Activated naive CD8-positive, alpha-beta T cell (primary cell): ENCODE measurements around the gene C10orf71.
A peak's percentile ranks its signal among the peaks of the same experiment; 100 is the strongest.

Experiments
- H3K27ac Mint-ChIP-seq: one replicate; pipeline ENCODE4 v1.8.0; 2021; ENCODE audit warnings: mixed read lengths
- H3K27me3 Mint-ChIP-seq: one replicate; pipeline ENCODE4 v1.8.0; 2021; ENCODE audit warnings: mixed read lengths
- H3K36me3 Mint-ChIP-seq: one replicate; pipeline ENCODE4 v1.8.0; 2021; ENCODE audit warnings: mixed read lengths
- H3K4me1 Mint-ChIP-seq: one replicate; pipeline ENCODE4 v1.8.0; 2021; ENCODE audit warnings: low read depth, mixed read lengths
- H3K4me3 Mint-ChIP-seq: one replicate; pipeline ENCODE4 v1.8.0; 2021; ENCODE audit warnings: mild to moderate bottlenecking, mixed read lengths
- H3K9me3 Mint-ChIP-seq: one replicate; pipeline ENCODE4 v1.8.0; 2021; ENCODE audit warnings: low read depth, mixed read lengths

The C10orf71 gene

GRCh38 chr10:49265885-49266284 lies 33.1 kb upstream of the C10orf71 start:
- Mint-ChIP-seq H3K27me3 (peaks cover 2% of the 10 kb centered on the region), H3K27ac (no peak overlapping the region), H3K4me3 (no peak overlapping the region), H3K36me3 (peaks cover 5% of the 10 kb centered on the region), H3K9me3 (peaks cover 21% of the 10 kb centered on the region), H3K4me1 (no peaks in the 10 kb centered on the region)

DNA sequence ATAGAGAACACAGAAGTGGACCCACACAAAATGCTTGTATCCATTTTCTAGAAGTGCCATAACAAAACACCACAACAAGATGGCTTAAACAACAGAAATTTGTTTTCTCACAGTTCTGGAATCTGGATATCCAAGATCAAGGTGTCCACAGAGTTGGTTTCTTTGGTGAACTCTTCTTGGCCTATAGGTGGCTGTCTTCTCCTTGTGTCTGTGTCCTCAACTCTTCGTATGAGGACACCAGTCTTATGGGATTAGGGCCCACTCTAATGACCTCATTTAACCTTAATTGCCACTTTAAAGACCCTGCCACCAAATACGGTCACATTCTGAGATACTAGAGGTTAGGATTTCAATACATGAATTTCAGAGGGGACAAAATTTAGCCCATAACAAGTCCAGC lies 30.8 kb upstream of the C10orf71 start:
- Mint-ChIP-seq H3K36me3 (peaks cover 5% of the 10 kb centered on the region), H3K4me3 (no peak overlapping the region), H3K27me3 (peaks cover 2% of the 10 kb centered on the region), H3K4me1 (peaks cover 11% of the 10 kb centered on the region), H3K27ac (no peak overlapping the region), H3K9me3 (peaks cover 21% of the 10 kb centered on the region)

GRCh38 chr10:49269523-49269922 lies 29.4 kb upstream of the C10orf71 start:
- peaks cover 11% of the 10 kb centered on the region for H3K4me1 Mint-ChIP-seq

GRCh38 chr10:49270565-49270964 lies 28.4 kb upstream of the C10orf71 start:
- Mint-ChIP-seq H3K27me3 (peaks cover 2% of the 10 kb centered on the region), H3K36me3 (peaks cover 5% of the 10 kb centered on the region), H3K4me1 (peaks cover 11% of the 10 kb centered on the region), H3K9me3 (peaks cover 14% of the 10 kb centered on the region), H3K4me3 (no peak overlapping the region), H3K27ac (no peak overlapping the region)

More at GRCh38 chr10:49269523-49269922, 29.4 kb upstream of the C10orf71 start:
- no peak overlapping the region for H3K27ac Mint-ChIP-seq
- H3K4me3 Mint-ChIP-seq, result no peak overlapping the region
- peaks cover 21% of the 10 kb centered on the region for H3K9me3 Mint-ChIP-seq
- peaks cover 2% of the 10 kb centered on the region for H3K27me3 Mint-ChIP-seq
- peaks cover 5% of the 10 kb centered on the region for H3K36me3 Mint-ChIP-seq

DNA sequence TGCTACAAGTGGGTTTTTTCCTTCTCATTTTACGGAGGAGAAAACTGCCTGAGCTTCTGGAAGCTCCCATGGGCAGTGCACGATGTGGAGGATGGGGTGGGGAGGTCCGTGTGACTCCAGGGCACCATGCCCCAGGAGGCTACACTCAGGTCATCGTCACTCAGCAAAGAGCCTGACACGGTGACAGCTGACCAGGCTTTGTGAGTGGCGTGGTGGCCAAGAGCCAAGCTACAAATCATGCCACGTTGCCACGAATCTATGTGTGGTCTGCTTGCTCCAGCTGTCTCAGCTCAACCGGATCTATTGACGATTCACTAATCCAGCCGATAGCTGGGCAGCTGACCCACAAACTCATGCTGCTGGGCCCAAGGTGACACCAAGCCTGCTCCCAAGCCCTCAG lies 27.6 kb upstream of the C10orf71 start:
- Mint-ChIP-seq H3K27ac (no peak overlapping the region), H3K36me3 (no peaks in the 10 kb centered on the region), H3K4me3 (no peak overlapping the region), H3K9me3 (peaks cover 6% of the 10 kb centered on the region), H3K27me3 (peaks cover 2% of the 10 kb centered on the region), H3K4me1 (peaks cover 11% of the 10 kb centered on the region)

- Mint-ChIP-seq H3K27me3 (peaks cover 2% of the 10 kb centered on the region), H3K27ac (peak overlapping the region; percentile 35), H3K9me3 (peaks cover under 1% of the 10 kb centered on the region), H3K4me1 (peaks cover 11% of the 10 kb centered on the region), H3K36me3 (no peaks in the 10 kb centered on the region), H3K4me3 (no peak overlapping the region)
These were observed 26.5 kb upstream of the C10orf71 start for GRCh38 chr10:49272251-49273081.

GRCh38 chr10:49273082-49273465 lies 25.9 kb upstream of the C10orf71 start:
- no peak overlapping the region for H3K4me3 Mint-ChIP-seq

GRCh38 chr10:49273626-49274025 lies 25.3 kb upstream of the C10orf71 start:
- no peaks in the 10 kb centered on the region for H3K36me3 Mint-ChIP-seq
- H3K27me3 Mint-ChIP-seq, result peaks cover 2% of the 10 kb centered on the region
- peaks cover 11% of the 10 kb centered on the region for H3K4me1 Mint-ChIP-seq
- no peak overlapping the region for H3K27ac Mint-ChIP-seq
- H3K9me3 Mint-ChIP-seq, result no peaks in the 10 kb centered on the region
- no peak overlapping the region for H3K4me3 Mint-ChIP-seq

More at GRCh38 chr10:49273082-49273465, 25.9 kb upstream of the C10orf71 start:
- Mint-ChIP-seq H3K36me3 (no peaks in the 10 kb centered on the region), H3K4me1 (peaks cover 11% of the 10 kb centered on the region), H3K9me3 (no peaks in the 10 kb centered on the region), H3K27ac (no peak overlapping the region), H3K27me3 (peaks cover 2% of the 10 kb centered on the region)

DNA sequence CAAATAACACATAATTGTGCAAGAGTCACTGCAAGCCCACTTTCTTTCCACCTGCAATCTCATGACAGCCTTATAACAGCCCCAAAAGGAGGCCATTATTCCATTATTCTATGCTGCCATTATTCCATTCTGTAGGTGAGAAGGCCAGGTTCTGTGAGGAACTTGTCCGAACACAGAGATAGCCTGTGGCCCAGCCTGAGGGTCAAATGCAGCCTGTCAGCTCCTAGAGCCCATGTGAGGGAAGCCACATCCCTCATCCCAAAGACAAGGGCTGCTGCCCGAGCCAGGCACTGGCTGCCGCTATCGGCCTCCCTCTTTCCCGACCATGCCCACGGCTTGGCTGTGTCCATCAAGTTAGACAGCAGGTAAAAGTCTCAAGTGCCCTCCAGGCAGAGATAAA lies 24.1 kb upstream of the C10orf71 start:
- Mint-ChIP-seq H3K27me3 (peaks cover 1% of the 10 kb centered on the region), H3K27ac (no peak overlapping the region), H3K4me1 (peaks cover 11% of the 10 kb centered on the region), H3K9me3 (no peaks in the 10 kb centered on the region), H3K36me3 (no peaks in the 10 kb centered on the region), H3K4me3 (no peak overlapping the region)

DNA sequence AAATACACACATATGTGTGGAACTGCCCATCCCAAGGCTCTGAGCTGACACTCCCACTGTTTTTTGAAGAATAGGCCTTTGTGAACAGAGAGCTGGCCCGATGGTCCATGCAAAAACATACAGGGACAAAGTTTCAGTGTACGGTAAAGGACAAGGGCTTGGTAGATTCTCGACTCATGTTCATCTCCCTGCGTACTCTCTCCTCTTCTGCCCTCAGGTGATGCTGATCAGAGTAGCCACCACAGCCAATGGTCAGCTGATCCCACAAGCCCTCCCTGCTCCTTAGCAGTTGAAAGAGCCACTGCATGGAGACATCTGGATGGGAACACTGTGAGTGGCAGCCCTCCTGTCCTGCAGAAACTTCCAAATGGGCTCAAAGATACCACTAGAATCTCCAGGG lies 23.1 kb upstream of the C10orf71 start:
- Mint-ChIP-seq H3K9me3 (no peaks in the 10 kb centered on the region), H3K4me1 (peaks cover 11% of the 10 kb centered on the region), H3K36me3 (no peaks in the 10 kb centered on the region), H3K27ac (no peak overlapping the region), H3K4me3 (no peak overlapping the region), H3K27me3 (no peaks in the 10 kb centered on the region)

- H3K4me3 Mint-ChIP-seq, result no peak overlapping the region
- H3K36me3 Mint-ChIP-seq, result no peaks in the 10 kb centered on the region
- no peaks in the 10 kb centered on the region for H3K9me3 Mint-ChIP-seq
- no peak overlapping the region for H3K27ac Mint-ChIP-seq
- peaks cover 11% of the 10 kb centered on the region for H3K4me1 Mint-ChIP-seq
- H3K27me3 Mint-ChIP-seq, result no peaks in the 10 kb centered on the region
These were observed 22.4 kb upstream of the C10orf71 start for GRCh38 chr10:49276596-49276995.

- H3K4me1 Mint-ChIP-seq, result no peaks in the 10 kb centered on the region
- H3K9me3 Mint-ChIP-seq, result no peaks in the 10 kb centered on the region
- no peak overlapping the region for H3K27ac Mint-ChIP-seq
- no peaks in the 10 kb centered on the region for H3K27me3 Mint-ChIP-seq
- no peaks in the 10 kb centered on the region for H3K36me3 Mint-ChIP-seq
- no peak overlapping the region for H3K4me3 Mint-ChIP-seq
These were observed 21.0 kb upstream of the C10orf71 start for GRCh38 chr10:49277973-49278372.

GRCh38 chr10:49278497-49278981 lies 20.4 kb upstream of the C10orf71 start:
- Mint-ChIP-seq H3K4me3 (no peak overlapping the region), H3K36me3 (no peaks in the 10 kb centered on the region), H3K27ac (no peak overlapping the region), H3K9me3 (no peaks in the 10 kb centered on the region), H3K4me1 (no peaks in the 10 kb centered on the region), H3K27me3 (no peaks in the 10 kb centered on the region)

- no peaks in the 10 kb centered on the region for H3K27me3 Mint-ChIP-seq
- H3K27ac Mint-ChIP-seq, result no peak overlapping the region
- H3K36me3 Mint-ChIP-seq, result no peaks in the 10 kb centered on the region
- H3K4me1 Mint-ChIP-seq, result no peaks in the 10 kb centered on the region
- no peaks in the 10 kb centered on the region for H3K9me3 Mint-ChIP-seq
- H3K4me3 Mint-ChIP-seq, result no peak overlapping the region
These were observed 19.7 kb upstream of the C10orf71 start for GRCh38 chr10:49279015-49279880.

- Mint-ChIP-seq H3K4me3 (no peak overlapping the region), H3K36me3 (no peaks in the 10 kb centered on the region), H3K27me3 (no peaks in the 10 kb centered on the region), H3K4me1 (no peaks in the 10 kb centered on the region), H3K27ac (no peak overlapping the region), H3K9me3 (no peaks in the 10 kb centered on the region)
These were observed 19.0 kb upstream of the C10orf71 start for GRCh38 chr10:49280001-49280408.
